CD4-positive, alpha-beta T cell treated with Interleukin-21 for 1 hour (primary cell): ENCODE data around the gene FLYWCH1.

ENCODE experiments used
- DNase-seq: peaks from one replicate; pipeline ENCODE4 v3.0.0-alpha.2; 2020

Gene FLYWCH1

GRCh38 chr16:2900526-2901075, 11.1 kb upstream of the FLYWCH1 start:
- no peak for DNase-seq

GRCh38 chr16:2902337-2903130, 9.2 kb upstream of the FLYWCH1 start:
- no peak for DNase-seq

- DNase-seq, result peak; percentile 80
Observed at GRCh38 chr16:2904100-2904921, 7.4 kb upstream of the FLYWCH1 start.

- no peak for DNase-seq
Observed at GRCh38 chr16:2904922-2905240, 6.8 kb upstream of the FLYWCH1 start.

- DNase-seq, result peak; percentile 94
Observed at GRCh38 chr16:2905241-2905987, 6.3 kb upstream of the FLYWCH1 start.

GRCh38 chr16:2905988-2906387, 5.7 kb upstream of the FLYWCH1 start:
- DNase-seq, result no peak

- DNase-seq, result peak; percentile 74
Observed at GRCh38 chr16:2907084-2907753, 4.5 kb upstream of the FLYWCH1 start.

- DNase-seq, result no peak
Observed at GRCh38 chr16:2910441-2910969, 1.2 kb upstream of the FLYWCH1 start.

GRCh38 chr16:2912330-2913199, 834 bp downstream of the FLYWCH1 start:
- DNase-seq, result no peak

- DNase-seq, result no peak
Observed at GRCh38 chr16:2913603-2914002, 1.9 kb downstream of the FLYWCH1 start.

- DNase-seq, result no peak
Observed at GRCh38 chr16:2914233-2914632, 2.5 kb downstream of the FLYWCH1 start.

GRCh38 chr16:2915196-2915929, 3.6 kb downstream of the FLYWCH1 start:
- DNase-seq, result no peak

GRCh38 chr16:2919511-2920255, 8.0 kb downstream of the FLYWCH1 start:
- peak; percentile 77 for DNase-seq

- DNase-seq, result no peak
Observed at GRCh38 chr16:2923481-2923880, 11.8 kb downstream of the FLYWCH1 start.

GRCh38 chr16:2924901-2925755, 13.4 kb downstream of the FLYWCH1 start:
- no peak for DNase-seq

- DNase-seq, result no peak
Observed at GRCh38 chr16:2925951-2926649, 14.4 kb downstream of the FLYWCH1 start.

GRCh38 chr16:2926650-2926999, 14.9 kb downstream of the FLYWCH1 start:
- DNase-seq, result no peak

- peak; percentile 91 for DNase-seq
Observed at GRCh38 chr16:2927010-2927646, 15.4 kb downstream of the FLYWCH1 start.
